HG03175 (cell line): ENCODE results near the gene TNRC6B.
A peak's percentile ranks its signal among the peaks of the same experiment; 100 is the strongest.
"Not testable (repeated sequence)": the region's sequence is repeated elsewhere in the genome, so short reads cannot be mapped to it uniquely, and the experiment has no call there.

Source experiments
- ATAC-seq: cut with Tn5 transposase; IDR thresholded peaks from one replicate; pipeline ENCODE4 v1.9.1; 2021; ENCODE audit warnings: mild to moderate bottlenecking, moderate library complexity; ENCODE audit not compliant: unreplicated experiment

Gene TNRC6B

GRCh38 chr22:40177738-40178416, at the start of gene TNRC6B:
Gene TNRC6B, plus strand, starts transcription at chr22:40177925. Its CDS starts 211 bp downstream, at chr22:40178136.
- ATAC-seq: peak; percentile 88

GRCh38 chr22:40128989-40129388, 48.7 kb upstream of the TNRC6B start:
- no peak for ATAC-seq

- no peak for ATAC-seq
Measured at GRCh38 chr22:40137132-40137531, 40.6 kb upstream of the TNRC6B start.

GRCh38 chr22:40138866-40139265, 38.9 kb upstream of the TNRC6B start:
- ATAC-seq: no peak

GRCh38 chr22:40147388-40148176, 30.1 kb upstream of the TNRC6B start:
- ATAC-seq: no peak

- no peak for ATAC-seq
Measured at GRCh38 chr22:40153192-40153591, 24.5 kb upstream of the TNRC6B start.

- no peak for ATAC-seq
Measured at GRCh38 chr22:40153705-40154104, 24.0 kb upstream of the TNRC6B start.

GRCh38 chr22:40156001-40156516, 21.7 kb upstream of the TNRC6B start:
- ATAC-seq: no peak

- not testable (repeated sequence) for ATAC-seq
Measured at GRCh38 chr22:40156682-40157081, 21.0 kb upstream of the TNRC6B start.

- no peak for ATAC-seq
Measured at GRCh38 chr22:40157330-40157945, 20.3 kb upstream of the TNRC6B start.

- no peak for ATAC-seq
Measured at GRCh38 chr22:40161194-40161593, 16.5 kb upstream of the TNRC6B start.

- ATAC-seq: not testable (repeated sequence)
Measured at GRCh38 chr22:40165537-40165936, 12.2 kb upstream of the TNRC6B start.

- ATAC-seq: no peak
Measured at GRCh38 chr22:40175611-40176244, 2.0 kb upstream of the TNRC6B start.

GRCh38 chr22:40176921-40177737, 596 bp upstream of the TNRC6B start:
- ATAC-seq: no peak

GRCh38 chr22:40178417-40179409, 988 bp downstream of the TNRC6B start:
- ATAC-seq: no peak

- no peak for ATAC-seq
Measured at GRCh38 chr22:40179526-40179925, 1.8 kb downstream of the TNRC6B start.

GRCh38 chr22:40180403-40180802, 2.7 kb downstream of the TNRC6B start:
- no peak for ATAC-seq

GRCh38 chr22:40181323-40181722, 3.6 kb downstream of the TNRC6B start:
- ATAC-seq: no peak

- ATAC-seq: no peak
Measured at GRCh38 chr22:40182231-40182835, 4.6 kb downstream of the TNRC6B start.
